PC-9 (cell line): ENCODE results near the gene PRKD1. TPM values are rescaled to one million over a fixed set of nuclear protein-coding genes. Genes with fewer than 3 reads are reported as not detected.

Experiments
- BruUV-seq: library from RNA; stranded (reverse); fragments of 400-500 nt; replicated peaks from 2 replicates; lab custom pipeline; 2021; lab: Mats Ljungman, UMichigan
- CTCF ChIA-PET: fragments of 300-600 bp; sonication (Branson Sonifier 250); formaldehyde crosslinking; loops from one replicate; lab custom pipeline; 2022; ENCODE audit warnings: antibody characterized with exemption; lab: Charles Lee
- POLR2A ChIA-PET: fragments of 300-600 bp; sonication (Branson Sonifier 250); formaldehyde crosslinking; loops from one replicate; lab custom pipeline; 2022; ENCODE audit warnings: antibody characterized with exemption; ENCODE audit not compliant: unreplicated experiment; lab: Charles Lee
- DNase-seq, 2 experiments: peaks; one replicate each; pipeline versions ENCODE4 v3.0.0 to v3.0.0-alpha.2; 2015 to 2022; ENCODE audit warnings: mixed read lengths in 1 of 2
- H2AFZ ChIP-seq: fragments of 200-600 bp; sonication (generic); 2 replicates; pipeline ENCODE4 v1.8.1; 2017; ENCODE audit warnings: antibody characterized with exemption
- H3F3A ChIP-seq: fragments of 200-600 bp; sonication (generic); 2 replicates; pipeline ENCODE4 v1.8.1; 2017; ENCODE audit warnings: antibody characterized with exemption, mild to moderate bottlenecking, low read depth; ENCODE audit not compliant: insufficient read depth
- H3K27ac ChIP-seq: fragments of 200-600 bp; sonication (generic); 2 replicates; pipeline ENCODE4 v1.6.1; 2016; ENCODE audit warnings: mixed run types
- H3K27me3 ChIP-seq: fragments of 200-600 bp; sonication (generic); 2 replicates; pipeline ENCODE4 v1.6.1; 2016; ENCODE audit warnings: low read depth, mixed run types; ENCODE audit not compliant: insufficient read depth
- H3K36me3 ChIP-seq: fragments of 200-600 bp; sonication (generic); 2 replicates; pipeline ENCODE4 v1.6.1; 2016; ENCODE audit warnings: low read depth, mixed run types
- H3K4me1 ChIP-seq: fragments of 200-600 bp; sonication (generic); replicated peaks from 2 replicates; pipeline ENCODE4 v1.6.1; 2016; ENCODE audit warnings: mixed run types; ENCODE audit not compliant: insufficient read depth
- H3K4me2 ChIP-seq: fragments of 200-600 bp; sonication (generic); 2 replicates; pipeline ENCODE4 v1.6.1; 2017; ENCODE audit warnings: mixed run types
- H3K4me3 ChIP-seq: fragments of 200-600 bp; sonication (generic); 2 replicates; pipeline ENCODE4 v1.6.1; 2016; ENCODE audit warnings: mixed run types
- H3K79me2 ChIP-seq: fragments of 200-600 bp; sonication (generic); 2 replicates; pipeline ENCODE4 v1.6.1; 2017; ENCODE audit warnings: low read depth, mixed run types
- H3K9me2 ChIP-seq: fragments of 200-600 bp; sonication (generic); 2 replicates; pipeline ENCODE4 v1.8.1; 2017; ENCODE audit warnings: mild to moderate bottlenecking; ENCODE audit not compliant: insufficient read depth
- H3K9me3 ChIP-seq: fragments of 200-600 bp; sonication (generic); 2 replicates; pipeline ENCODE4 v1.8.1; 2016; ENCODE audit warnings: low read depth; ENCODE audit not compliant: insufficient read depth
- H4K20me1 ChIP-seq: fragments of 200-600 bp; sonication (generic); 2 replicates; pipeline ENCODE4 v1.8.1; 2017; ENCODE audit not compliant: insufficient read depth
- CTCF ChIP-seq: fragments of 200-600 bp; sonication (generic); conservative IDR thresholded peaks from 2 replicates; pipeline ENCODE4 v1.6.1; 2017; ENCODE audit warnings: mixed run types, antibody characterized with exemption, mild to moderate bottlenecking, moderate library complexity
- EZH2 ChIP-seq: fragments of 200-600 bp; sonication (generic); IDR thresholded peaks from 2 replicates; pipeline ENCODE4 v1.8.0; 2017; ENCODE audit warnings: antibody characterized with exemption, low read depth
- intact Hi-C: fragments of 100-400 bp; cut with micrococcal nuclease; formaldehyde crosslinking; loops from one replicate; pipeline ENCODE4 v1.10.0; 2022; ENCODE audit not compliant: unreplicated experiment
- total RNA-seq: library from RNA; stranded (reverse); gene quantifications from 2 replicates; pipeline ENCODE4 v1.2.3, GENCODE V29; 2021

Gene PRKD1
- total RNA-seq, 1 experiment from 2014 or later = 0.98 TPM

DNA sequence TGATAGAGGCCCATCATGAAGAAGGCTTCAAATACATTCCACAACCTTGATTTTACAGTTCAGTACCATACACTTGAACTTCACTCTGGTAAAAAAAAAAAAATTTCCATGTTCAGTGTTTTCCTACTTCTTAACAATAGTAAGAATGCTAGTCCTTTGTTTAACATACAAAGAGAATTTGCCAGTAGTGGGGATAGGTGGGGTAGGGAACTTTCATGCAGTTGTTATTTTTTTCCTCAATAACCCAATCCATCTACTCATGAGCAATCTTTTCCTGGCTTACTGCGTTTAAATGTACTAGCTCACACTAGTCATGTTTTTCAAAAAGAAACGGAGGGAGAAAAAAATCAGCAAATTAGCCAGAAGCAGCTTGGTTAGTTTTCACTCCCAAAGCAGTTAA is 206.1 kb downstream of the PRKD1 start:
- no peak overlapping the region for H3K27ac ChIP-seq
- H3K4me1 ChIP-seq = no peaks in the 10 kb centered on the region
- ChIA-PET CTCF (no interaction called here), POLR2A (no interaction called here)
- no TSS peak for BruUV-seq
- no peak overlapping the region for H3K4me3 ChIP-seq
- H3F3A ChIP-seq = no peaks in the 10 kb centered on the region
- no peaks in the 10 kb centered on the region for H3K79me2 ChIP-seq
- H3K27me3 ChIP-seq = no peaks in the 10 kb centered on the region
- H3K9me3 ChIP-seq = no peaks in the 10 kb centered on the region
- H3K9me2 ChIP-seq = no peaks in the 10 kb centered on the region
- intact Hi-C loops = no loop called here
- no peak overlapping the region for H3K4me2 ChIP-seq
- H3K36me3 ChIP-seq = no peaks in the 10 kb centered on the region
- DNase-seq = no peak
- no peak for TF ChIP-seq CTCF
- no peak for TF ChIP-seq EZH2
- no peak overlapping the region for H2AFZ ChIP-seq
- H4K20me1 ChIP-seq = no peaks in the 10 kb centered on the region

GRCh38 chr14:29717901-29718300 is 209.7 kb downstream of the PRKD1 start:
- DNase-seq = no peak
- BruUV-seq = no TSS peak
- Histone ChIP-seq H3K4me1 (no peaks in the 10 kb centered on the region), H3K4me2 (no peak overlapping the region), H4K20me1 (no peaks in the 10 kb centered on the region), H3K9me2 (no peaks in the 10 kb centered on the region), H3K9me3 (no peaks in the 10 kb centered on the region), H3K79me2 (no peaks in the 10 kb centered on the region), H2AFZ (no peak overlapping the region), H3K27ac (no peak overlapping the region), H3F3A (no peaks in the 10 kb centered on the region), H3K27me3 (no peaks in the 10 kb centered on the region), H3K36me3 (no peaks in the 10 kb centered on the region), H3K4me3 (no peak overlapping the region)
- TF ChIP-seq EZH2 (no peak), CTCF (no peak)
- ChIA-PET POLR2A (no interaction called here), CTCF (no interaction called here)
- intact Hi-C loops = no loop called here

DNA sequence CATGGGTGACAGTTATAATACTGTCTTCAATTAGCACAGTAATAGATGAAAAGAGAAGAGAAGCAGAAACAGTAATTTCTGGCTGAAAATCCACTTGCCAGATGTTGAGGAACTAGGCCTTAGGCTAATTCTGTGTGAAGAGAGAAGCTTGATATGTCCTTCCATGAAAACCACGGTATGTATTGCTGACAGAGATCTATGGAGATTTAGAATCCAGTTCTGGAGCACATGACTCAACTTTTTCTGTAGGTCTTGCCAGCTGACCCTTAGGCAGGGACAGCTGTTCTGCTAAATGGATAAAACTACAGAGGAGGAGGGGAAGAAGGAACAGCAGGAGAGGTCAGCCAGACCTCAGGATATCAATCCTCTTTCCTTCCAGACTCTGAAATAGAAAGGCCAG is 211.5 kb downstream of the PRKD1 start:
- no peaks in the 10 kb centered on the region for H3K79me2 ChIP-seq
- H3K9me2 ChIP-seq = no peaks in the 10 kb centered on the region
- no peak overlapping the region for H3K4me2 ChIP-seq
- no peaks in the 10 kb centered on the region for H3K27me3 ChIP-seq
- ChIA-PET CTCF (no interaction called here), POLR2A (no interaction called here)
- no peak for DNase-seq
- H4K20me1 ChIP-seq = no peaks in the 10 kb centered on the region
- TF ChIP-seq EZH2 (no peak), CTCF (no peak)
- no peaks in the 10 kb centered on the region for H3K9me3 ChIP-seq
- H3F3A ChIP-seq = no peaks in the 10 kb centered on the region
- no TSS peak for BruUV-seq
- intact Hi-C loops = no loop called here
- H3K36me3 ChIP-seq = no peaks in the 10 kb centered on the region
- H2AFZ ChIP-seq = no peak overlapping the region
- H3K27ac ChIP-seq = no peak overlapping the region
- no peak overlapping the region for H3K4me3 ChIP-seq
- no peaks in the 10 kb centered on the region for H3K4me1 ChIP-seq
